ENCODE measurements around the gene AK8.

Gene AK8

DNA sequence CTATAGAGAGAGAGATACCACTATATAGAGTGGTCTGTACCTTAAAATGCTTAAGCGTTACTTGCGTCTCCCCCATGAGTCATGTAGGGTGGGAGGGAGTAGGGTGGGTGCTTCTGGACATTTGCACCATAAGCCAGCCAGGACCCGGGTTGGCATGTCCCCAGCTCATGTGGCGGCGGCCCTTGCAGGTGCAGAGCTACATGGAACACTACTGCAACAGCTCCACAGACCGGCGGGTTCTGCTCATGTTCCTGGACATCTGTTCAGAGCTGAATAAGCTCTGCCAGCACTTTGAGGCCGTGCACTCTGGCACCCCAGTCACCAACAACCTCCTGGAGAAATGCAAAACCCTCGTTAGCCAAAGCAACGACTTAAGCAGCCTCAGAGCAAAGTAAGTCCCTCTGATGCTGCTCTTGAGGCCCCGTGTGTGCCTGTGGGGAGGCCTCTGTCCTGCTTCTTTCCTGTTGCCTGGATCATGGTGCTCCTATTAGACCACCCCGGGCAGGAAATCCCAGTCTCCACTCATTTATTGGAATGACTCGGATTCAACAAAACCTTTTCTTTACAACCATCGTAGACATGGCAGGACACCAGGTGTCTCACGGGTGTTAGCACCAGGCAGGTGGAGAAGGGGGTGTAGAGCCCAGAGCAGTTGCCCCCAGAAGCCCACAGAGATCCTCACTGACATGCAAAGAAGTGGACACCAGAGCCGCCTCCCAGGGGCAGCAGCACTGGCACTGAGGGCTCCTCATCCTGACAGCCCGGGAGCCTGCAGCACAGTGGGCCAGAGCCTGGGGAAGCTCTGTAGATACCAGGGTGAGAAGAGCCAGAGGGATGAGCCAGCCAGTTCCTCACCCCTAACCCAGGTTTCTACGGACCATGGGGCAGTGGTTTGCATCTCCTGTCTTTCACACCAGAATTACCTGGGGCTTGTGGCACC is 9.4 kb upstream of the AK8 start:
- DNase-seq (ENCODE audit: low spot score), result no peak
- no peak for TF ChIP-seq CTCF (IDR thresholded peaks at IDR 0.05; ENCODE audit: extremely low read depth, missing control alignments)

GRCh38 chr9:132886334-132886725 is 8.2 kb upstream of the AK8 start:
- DNase-seq (ENCODE audit: low spot score), result no peak
- TF ChIP-seq CTCF (IDR thresholded peaks at IDR 0.05; ENCODE audit: extremely low read depth, missing control alignments), result no peak

DNA sequence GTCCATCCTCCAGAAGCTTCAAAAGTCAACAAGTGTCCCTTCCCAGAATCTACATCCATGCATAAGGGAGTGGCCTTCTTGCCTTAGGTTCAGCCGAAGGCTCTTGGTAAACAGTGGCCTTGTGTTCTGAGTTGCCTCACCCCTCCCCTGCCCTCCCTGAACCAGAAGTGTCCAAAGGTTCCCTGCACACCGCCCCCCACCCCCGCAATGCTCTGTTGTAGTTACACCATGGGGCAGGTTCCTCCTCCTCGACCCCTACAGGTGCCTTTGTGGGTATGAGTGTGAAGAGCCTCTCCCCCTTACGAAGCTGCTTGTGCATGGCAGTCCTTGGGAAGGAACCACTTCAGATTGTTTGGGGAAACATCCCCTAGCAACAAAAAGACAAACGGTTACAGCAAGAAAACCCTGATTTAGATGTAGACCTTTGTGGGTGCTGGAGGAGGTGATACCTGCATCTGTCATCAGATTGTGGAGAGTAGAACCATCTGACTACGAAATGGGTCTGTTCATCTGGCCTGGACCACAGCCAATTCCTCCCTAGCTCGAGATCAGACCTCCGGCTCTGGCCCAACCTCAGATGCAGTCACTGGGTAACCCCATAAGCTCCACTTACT is 7.7 kb upstream of the AK8 start:
- TF ChIP-seq CTCF (IDR thresholded peaks at IDR 0.05; ENCODE audit: extremely low read depth, missing control alignments), result no peak
- no peak for DNase-seq (ENCODE audit: low spot score)

GRCh38 chr9:132883349-132884294 is 5.5 kb upstream of the AK8 start:
- no peak for DNase-seq (ENCODE audit: low spot score)
- no peak for TF ChIP-seq CTCF (IDR thresholded peaks at IDR 0.05; ENCODE audit: extremely low read depth, missing control alignments)

DNA sequence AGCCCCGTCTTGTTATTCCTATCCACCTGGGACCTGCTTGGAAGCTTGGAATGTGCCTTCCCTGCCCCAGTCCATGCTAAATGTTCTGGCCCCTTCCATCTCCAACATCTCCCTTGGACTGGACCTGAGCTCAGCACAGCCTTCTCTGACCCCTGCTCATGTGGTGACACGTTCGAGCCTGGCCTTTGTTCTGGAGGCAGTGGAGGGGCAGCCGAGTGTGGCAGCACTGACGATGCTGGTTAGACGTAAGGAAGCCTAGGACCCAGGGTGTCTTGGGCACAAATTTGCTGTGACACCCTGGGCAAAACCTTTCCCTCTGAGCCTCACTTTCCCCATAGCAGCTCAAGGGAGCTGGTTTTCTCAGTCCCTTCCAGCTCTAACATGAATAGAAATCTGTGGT is 4.5 kb upstream of the AK8 start:
- DNase-seq (ENCODE audit: low spot score), result no peak
- no peak for TF ChIP-seq CTCF (IDR thresholded peaks at IDR 0.05; ENCODE audit: extremely low read depth, missing control alignments)

- DNase-seq (ENCODE audit: low spot score), result no peak
- no peak for TF ChIP-seq CTCF (IDR thresholded peaks at IDR 0.05; ENCODE audit: extremely low read depth, missing control alignments)
Observed at GRCh38 chr9:132881826-132882225, 3.7 kb upstream of the AK8 start.

All from GM20000 (cell line).